ENCODE data around the gene ALDH1L1. TPM values are rescaled to one million over a fixed set of nuclear protein-coding genes. Genes with fewer than 3 reads are reported as not detected.

Gene ALDH1L1
- total and polyA plus RNA-seq, 2 of the 8 experiments (the other 6 are each of a cell fraction or from before 2014, with no cell fraction given) = 0.98 to 1.6 TPM

- Histone ChIP-seq H2BK15ac (ENCODE audit: low read length) (no peak overlapping the region), H3K27ac (ENCODE audit: low read depth, low read length) (no peak overlapping the region), H4K91ac (replicated peaks; ENCODE audit: insufficient read length, low read length) (no peak overlapping the region), H2BK12ac (ENCODE audit: low read depth, low read length) (no peak overlapping the region), H3K4me2 (ENCODE audit: insufficient read depth in 1 of 2, low read depth in 2 of 2, low read length in 2 of 2) (no peak overlapping the region), H2AFZ (ENCODE audit: low read length) (no peak overlapping the region), H3K4me3 (ENCODE audit: extremely low read depth in 1 of 4, insufficient read depth in 2 of 4, low read depth in 3 of 4, low read length in 4 of 4) (no peak overlapping the region), H3K36me3 (ENCODE audit: control insufficient read depth in 2 of 4, insufficient read depth in 4 of 4, low read length in 3 of 4) (no peaks in the 10 kb centered on the region), H2BK120ac (replicated peaks; ENCODE audit: low read depth, low read length) (no peak overlapping the region), H3K79me2 (ENCODE audit: control insufficient read depth in 1 of 2, insufficient read depth in 2 of 2, low read length in 2 of 2) (no peaks in the 10 kb centered on the region), H3K23ac (ENCODE audit: insufficient read length) (no peak overlapping the region), H4K20me1 (replicated peaks in 1 of 2; ENCODE audit: control insufficient read depth in 1 of 2, insufficient read depth in 2 of 2, low read length in 2 of 2) (no peaks in the 10 kb centered on the region), H3K4me1 (replicated peaks in 1 of 4; ENCODE audit: control insufficient read depth in 3 of 4, insufficient read depth in 4 of 4, low read length in 3 of 4) (no peaks in the 10 kb centered on the region; a peak in 1 of 7 replicates), H3K14ac (ENCODE audit: insufficient read length) (no peak overlapping the region), H2BK20ac (ENCODE audit: low read length) (no peak overlapping the region), H3K18ac (ENCODE audit: extremely low read depth, low read length) (no peak overlapping the region), H4K5ac (ENCODE audit: insufficient read length, low read depth, low read length) (no peak overlapping the region), H3K79me1 (ENCODE audit: low read depth, low read length) (no peaks in the 10 kb centered on the region), H3K23me2 (ENCODE audit: low read depth, low read length) (no peaks in the 10 kb centered on the region), H3K56ac (replicated peaks; ENCODE audit: insufficient read length, low read depth, low read length) (no peak overlapping the region), H2AK5ac (ENCODE audit: low read depth, low read length) (no peak overlapping the region), H3K9ac (replicated peaks in 1 of 4; ENCODE audit: extremely low read depth in 1 of 4, low read depth in 3 of 4, low read length in 3 of 4) (no peak overlapping the region), H2BK5ac (ENCODE audit: low read depth, low read length) (no peak overlapping the region), H4K8ac (ENCODE audit: extremely low read depth, insufficient read depth, low read length) (no peak overlapping the region), H3K4ac (replicated peaks; ENCODE audit: insufficient read length, low read depth, low read length) (no peak overlapping the region), H3K9me3 (ENCODE audit: insufficient read depth in 2 of 2, low read depth in 1 of 2, low read length in 1 of 2) (peaks cover 14 to 16% of the 10 kb centered on the region in 2 experiments; a peak in 3 of 4 replicates), H3K27me3 (replicated peaks in 1 of 4; ENCODE audit: control insufficient read depth in 3 of 4, extremely low read depth in 1 of 4, insufficient read depth in 3 of 4, low read length in 3 of 4) (no peaks in the 10 kb centered on the region)
- CTCF ChIA-PET (ENCODE audit: partially characterized antibody) = interaction anchor here (0.6 to 5.5 kb wide), 9 partner anchors 10 to 129 kb away, joined by 3 to 52 read pairs (median 4); no protein-coding TSS in a partner anchor
- DNase-seq (ENCODE audit: low read depth in 1 of 2, low spot score in 2 of 2) (no peak), FAIRE-seq (no peak)
- POLR2A ChIA-PET (ENCODE audit: partially characterized antibody) = no interaction called here
- 93% methylated on average over 10 of the region's 10 CpGs; no CpG with 5 or more reads in 1 of the 2 experiments for WGBS, 2 experiments (ENCODE audit: extremely low coverage in 1 of 2, insufficient coverage in 1 of 2, insufficient read length in 1 of 2, insufficient replicate concordance in 2 of 2, low coverage in 1 of 2, low lambda C conversion rate in 2 of 2, missing lambda C conversion rate in 1 of 2)
- TF ChIP-seq USF2 (IDR thresholded peaks at IDR 0.05; ENCODE audit: low read length) = no peak
- no peak for TF ChIP-seq RFX5 (IDR thresholded peaks at IDR 0.05; ENCODE audit: borderline replicate concordance, low read depth, low read length)
These were observed 78.8 kb downstream of the ALDH1L1 start for GRCh38 chr3:126101521-126101982.
